ENCODE measurements around the gene CENPP. TPM values are rescaled to one million over a fixed set of nuclear protein-coding genes. Genes with fewer than 3 reads are reported as not detected.
A peak's percentile ranks its signal among the peaks of the same experiment; 100 is the strongest.

The CENPP gene
- total RNA-seq, 1 experiment from 2014 or later = 14.3 TPM

GRCh38 chr9:92634712-92635605 lies 309.2 kb downstream of the CENPP start (continued):
- TF ChIP-seq, protein P1, sequence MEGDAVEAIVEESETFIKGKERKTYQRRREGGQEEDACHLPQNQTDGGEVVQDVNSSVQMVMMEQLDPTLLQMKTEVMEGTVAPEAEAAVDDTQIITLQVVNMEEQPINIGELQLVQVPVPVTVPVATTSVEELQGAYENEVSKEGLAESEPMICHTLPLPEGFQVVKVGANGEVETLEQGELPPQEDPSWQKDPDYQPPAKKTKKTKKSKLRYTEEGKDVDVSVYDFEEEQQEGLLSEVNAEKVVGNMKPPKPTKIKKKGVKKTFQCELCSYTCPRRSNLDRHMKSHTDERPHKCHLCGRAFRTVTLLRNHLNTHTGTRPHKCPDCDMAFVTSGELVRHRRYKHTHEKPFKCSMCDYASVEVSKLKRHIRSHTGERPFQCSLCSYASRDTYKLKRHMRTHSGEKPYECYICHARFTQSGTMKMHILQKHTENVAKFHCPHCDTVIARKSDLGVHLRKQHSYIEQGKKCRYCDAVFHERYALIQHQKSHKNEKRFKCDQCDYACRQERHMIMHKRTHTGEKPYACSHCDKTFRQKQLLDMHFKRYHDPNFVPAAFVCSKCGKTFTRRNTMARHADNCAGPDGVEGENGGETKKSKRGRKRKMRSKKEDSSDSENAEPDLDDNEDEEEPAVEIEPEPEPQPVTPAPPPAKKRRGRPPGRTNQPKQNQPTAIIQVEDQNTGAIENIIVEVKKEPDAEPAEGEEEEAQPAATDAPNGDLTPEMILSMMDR (IDR thresholded peaks at IDR 0.05) = peak; percentile 87
- TF ChIP-seq, protein P2, sequence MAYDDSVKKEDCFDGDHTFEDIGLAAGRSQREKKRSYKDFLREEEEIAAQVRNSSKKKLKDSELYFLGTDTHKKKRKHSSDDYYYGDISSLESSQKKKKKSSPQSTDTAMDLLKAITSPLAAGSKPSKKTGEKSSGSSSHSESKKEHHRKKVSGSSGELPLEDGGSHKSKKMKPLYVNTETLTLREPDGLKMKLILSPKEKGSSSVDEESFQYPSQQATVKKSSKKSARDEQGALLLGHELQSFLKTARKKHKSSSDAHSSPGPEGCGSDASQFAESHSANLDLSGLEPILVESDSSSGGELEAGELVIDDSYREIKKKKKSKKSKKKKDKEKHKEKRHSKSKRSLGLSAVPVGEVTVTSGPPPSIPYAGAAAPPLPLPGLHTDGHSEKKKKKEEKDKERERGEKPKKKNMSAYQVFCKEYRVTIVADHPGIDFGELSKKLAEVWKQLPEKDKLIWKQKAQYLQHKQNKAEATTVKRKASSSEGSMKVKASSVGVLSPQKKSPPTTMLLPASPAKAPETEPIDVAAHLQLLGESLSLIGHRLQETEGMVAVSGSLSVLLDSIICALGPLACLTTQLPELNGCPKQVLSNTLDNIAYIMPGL (CRISPR knock-in tag; IDR thresholded peaks at IDR 0.05) = peak; percentile 56; the same call in 1 of the 2 replicates

- CTCF ChIA-PET = interaction anchor here (1.8 to 2.0 kb wide), 2 partner anchors 44 to 495 kb away, joined by 5 read pairs; no protein-coding TSS in a partner anchor
Observed at GRCh38 chr9:92635760-92636159, 310.0 kb downstream of the CENPP start.

GRCh38 chr9:92636627-92637026 lies 310.9 kb downstream of the CENPP start:
- no peak overlapping the region for H3K27ac Mint-ChIP-seq
- peaks cover 21% of the 10 kb centered on the region for H3K36me3 Mint-ChIP-seq
- H3K4me3 Mint-ChIP-seq = no peak overlapping the region
- no peaks in the 10 kb centered on the region for H3K9me3 Mint-ChIP-seq
- DNase-seq (ENCODE audit: low spot score) (no peak), ATAC-seq (no peak)
- ChIA-PET CTCF (no interaction called here), POLR2A (no interaction called here)
- H3K4me1 Mint-ChIP-seq = no peaks in the 10 kb centered on the region
- H3K27me3 Mint-ChIP-seq (ENCODE audit: low read depth) = no peaks in the 10 kb centered on the region
- TF ChIP-seq, protein P3, sequence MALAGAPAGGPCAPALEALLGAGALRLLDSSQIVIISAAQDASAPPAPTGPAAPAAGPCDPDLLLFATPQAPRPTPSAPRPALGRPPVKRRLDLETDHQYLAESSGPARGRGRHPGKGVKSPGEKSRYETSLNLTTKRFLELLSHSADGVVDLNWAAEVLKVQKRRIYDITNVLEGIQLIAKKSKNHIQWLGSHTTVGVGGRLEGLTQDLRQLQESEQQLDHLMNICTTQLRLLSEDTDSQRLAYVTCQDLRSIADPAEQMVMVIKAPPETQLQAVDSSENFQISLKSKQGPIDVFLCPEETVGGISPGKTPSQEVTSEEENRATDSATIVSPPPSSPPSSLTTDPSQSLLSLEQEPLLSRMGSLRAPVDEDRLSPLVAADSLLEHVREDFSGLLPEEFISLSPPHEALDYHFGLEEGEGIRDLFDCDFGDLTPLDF (CRISPR knock-in tag; IDR thresholded peaks at IDR 0.05) = no peak
- TF ChIP-seq ZNF396 (CRISPR knock-in tag; IDR thresholded peaks at IDR 0.05; ENCODE audit: borderline replicate concordance) (no peak), NR3C1 (CRISPR knock-in tag; conservative IDR thresholded peaks at IDR 0.05; ENCODE audit: low read depth) (no peak), NR2C2 (CRISPR knock-in tag; IDR thresholded peaks at IDR 0.05) (no peak), PRRX2 (CRISPR knock-in tag; IDR thresholded peaks at IDR 0.05) (no peak), IRF1 (CRISPR knock-in tag; IDR thresholded peaks at IDR 0.05) (no peak), ZNF671 (CRISPR knock-in tag; IDR thresholded peaks at IDR 0.05) (no peak), CREM (CRISPR knock-in tag; IDR thresholded peaks at IDR 0.05) (no peak), ETV6 (CRISPR knock-in tag; IDR thresholded peaks at IDR 0.05) (no peak), ZNF423 (CRISPR knock-in tag; IDR thresholded peaks at IDR 0.05) (no peak), SP1 (CRISPR knock-in tag; conservative IDR thresholded peaks at IDR 0.05) (no peak)
- TF ChIP-seq, protein P4, sequence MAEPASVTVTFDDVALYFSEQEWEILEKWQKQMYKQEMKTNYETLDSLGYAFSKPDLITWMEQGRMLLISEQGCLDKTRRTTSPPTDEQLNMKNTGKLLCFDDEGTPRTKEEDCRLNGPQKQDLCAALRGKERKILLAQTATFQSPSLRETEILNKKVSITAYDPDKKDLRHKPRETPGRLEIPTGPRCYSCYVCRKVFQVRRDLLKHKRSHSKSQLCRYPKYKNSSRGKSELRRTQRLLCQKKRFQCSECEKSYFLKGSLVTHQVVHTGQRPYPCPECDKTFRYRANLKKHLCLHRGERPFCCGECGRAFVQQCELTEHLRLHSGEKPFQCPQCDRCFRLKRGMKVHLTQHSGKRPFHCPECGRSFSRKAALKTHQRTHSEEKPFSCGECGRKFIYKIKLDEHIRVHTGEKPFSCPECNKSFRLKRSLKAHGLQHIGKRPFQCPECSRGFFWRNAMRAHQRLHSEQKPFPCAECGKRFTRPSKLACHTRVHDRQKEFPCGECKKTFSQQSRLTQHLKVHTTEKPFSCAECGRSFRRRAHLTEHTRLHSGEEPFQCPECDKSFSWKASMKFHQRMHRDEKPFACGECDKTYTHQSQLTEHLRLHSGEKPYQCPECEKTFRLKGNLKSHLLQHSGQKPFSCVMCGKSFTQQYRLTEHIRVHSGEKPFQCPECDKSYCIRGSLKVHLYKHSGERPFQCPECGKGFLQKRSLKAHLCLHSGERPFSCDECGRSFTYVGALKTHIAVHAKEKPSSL (CRISPR knock-in tag; conservative IDR thresholded peaks at IDR 0.05) = no peak

More at GRCh38 chr9:92635760-92636159, 310.0 kb downstream of the CENPP start:
- Mint-ChIP-seq H3K27ac (peak overlapping the region; percentile 50), H3K36me3 (peaks cover 20% of the 10 kb centered on the region), H3K27me3 (ENCODE audit: low read depth) (no peaks in the 10 kb centered on the region), H3K4me1 (no peaks in the 10 kb centered on the region), H3K9me3 (no peaks in the 10 kb centered on the region), H3K4me3 (no peak overlapping the region)
- no peak for DNase-seq (ENCODE audit: low spot score)
- POLR2A ChIA-PET = no interaction called here
- no peak for ATAC-seq
- TF ChIP-seq ZMAT4 (CRISPR knock-in tag; IDR thresholded peaks at IDR 0.05) (no peak), MYBL2 (CRISPR knock-in tag; IDR thresholded peaks at IDR 0.05) (no peak), GTF2I (CRISPR knock-in tag; conservative IDR thresholded peaks at IDR 0.05) (no peak), CDX4 (CRISPR knock-in tag; IDR thresholded peaks at IDR 0.05; ENCODE audit: borderline replicate concordance) (no peak), ZNF121 (CRISPR knock-in tag; IDR thresholded peaks at IDR 0.05) (no peak), ZBTB43 (CRISPR knock-in tag; IDR thresholded peaks at IDR 0.05) (no peak), MXD4 (CRISPR knock-in tag; IDR thresholded peaks at IDR 0.05; ENCODE audit: borderline replicate concordance) (no peak), TP53 (CRISPR knock-in tag; IDR thresholded peaks at IDR 0.05) (no peak), JAZF1 (CRISPR knock-in tag; IDR thresholded peaks at IDR 0.05) (no peak)
